ENCODE data around the gene GPR3.
"Not testable (repeated sequence)": the region's sequence is repeated elsewhere in the genome, so short reads cannot be mapped to it uniquely, and the experiment has no call there.

GPR3 gene

GRCh38 chr1:27400082-27400962, 7.9 kb downstream of the GPR3 start:
- no peak for DNase-seq (ENCODE audit: low spot score)

GRCh38 chr1:27400963-27401341, 8.5 kb downstream of the GPR3 start:
- DNase-seq (ENCODE audit: low spot score), result no peak

- DNase-seq (ENCODE audit: low spot score), result peak; percentile 58
Measured at GRCh38 chr1:27402349-27402754, 9.9 kb downstream of the GPR3 start.

- no peak for DNase-seq (ENCODE audit: low spot score)
Measured at GRCh38 chr1:27403065-27403726, 10.8 kb downstream of the GPR3 start.

- DNase-seq (ENCODE audit: low spot score), result no peak
Measured at GRCh38 chr1:27403931-27404330, 11.5 kb downstream of the GPR3 start.

- DNase-seq (ENCODE audit: low spot score), result no peak
Measured at GRCh38 chr1:27405074-27405473, 12.7 kb downstream of the GPR3 start.

- not testable (repeated sequence) for DNase-seq (ENCODE audit: low spot score)
Measured at GRCh38 chr1:27405598-27406361, 13.4 kb downstream of the GPR3 start.

- DNase-seq (ENCODE audit: low spot score), result no peak
Measured at GRCh38 chr1:27406362-27406680, 13.9 kb downstream of the GPR3 start.

- DNase-seq (ENCODE audit: low spot score), result not testable (repeated sequence)
Measured at GRCh38 chr1:27406791-27407190, 14.4 kb downstream of the GPR3 start.

- DNase-seq (ENCODE audit: low spot score), result no peak
Measured at GRCh38 chr1:27408151-27408550, 15.7 kb downstream of the GPR3 start.

- no peak for DNase-seq (ENCODE audit: low spot score)
Measured at GRCh38 chr1:27409669-27410068, 17.2 kb downstream of the GPR3 start.

- peak; percentile 62 for DNase-seq (ENCODE audit: low spot score)
Measured at GRCh38 chr1:27410709-27411108, 18.3 kb downstream of the GPR3 start.

GRCh38 chr1:27412502-27412901, 20.1 kb downstream of the GPR3 start:
- DNase-seq (ENCODE audit: low spot score), result no peak

GRCh38 chr1:27413004-27413403, 20.6 kb downstream of the GPR3 start:
- DNase-seq (ENCODE audit: low spot score), result no peak

- no peak for DNase-seq (ENCODE audit: low spot score)
Measured at GRCh38 chr1:27414091-27414490, 21.7 kb downstream of the GPR3 start.

GRCh38 chr1:27416387-27417111, 24.1 kb downstream of the GPR3 start:
- peak; percentile 63 for DNase-seq (ENCODE audit: low spot score)

- no peak for DNase-seq (ENCODE audit: low spot score)
Measured at GRCh38 chr1:27417713-27418112, 25.3 kb downstream of the GPR3 start.

- DNase-seq (ENCODE audit: low spot score), result no peak
Measured at GRCh38 chr1:27418326-27419185, 26.1 kb downstream of the GPR3 start.

GRCh38 chr1:27423709-27424108, 31.3 kb downstream of the GPR3 start:
- no peak for DNase-seq (ENCODE audit: low spot score)

GRCh38 chr1:27427329-27427728, 34.9 kb downstream of the GPR3 start:
- no peak for DNase-seq (ENCODE audit: low spot score)

- DNase-seq (ENCODE audit: low spot score), result no peak
Measured at GRCh38 chr1:27427816-27428315, 35.4 kb downstream of the GPR3 start.

All from D341Med (cell line).